ENCODE data around the gene HMG20A. TPM values are rescaled to one million over a fixed set of nuclear protein-coding genes. Genes with fewer than 3 reads are reported as not detected.
A peak's percentile ranks its signal among the peaks of the same experiment; 100 is the strongest.
"Not testable (repeated sequence)": the region's sequence is repeated elsewhere in the genome, so short reads cannot be mapped to it uniquely, and the experiment has no call there.

The HMG20A gene
- total and polyA plus RNA-seq, 2 experiments from 2014 or later = 40.0 to 45.6 TPM

DNA sequence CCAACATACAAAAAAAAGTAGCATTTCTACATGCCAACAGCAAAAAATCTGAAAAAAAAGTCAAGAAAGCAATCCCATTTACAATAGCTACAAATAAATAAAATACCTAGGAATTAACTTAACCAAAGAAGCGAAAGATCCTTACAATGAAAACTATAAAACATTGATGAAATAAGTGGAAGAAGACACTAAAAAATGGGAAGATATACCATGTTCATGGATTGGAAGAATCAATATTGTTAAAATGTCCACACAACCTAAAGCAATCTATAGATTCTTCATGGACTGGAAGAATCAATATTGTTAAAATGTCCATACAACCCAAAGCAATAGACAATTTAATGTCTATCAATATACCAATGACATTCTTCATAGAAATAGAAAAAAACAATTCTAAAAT is 21.8 kb upstream of the HMG20A start:
- no peak for DNase-seq (ENCODE audit: low read depth in 1 of 2, low spot score in 1 of 2)
- no peaks in the 10 kb centered on the region for H3K27me3 ChIP-seq
- no peak overlapping the region for H3K4me3 ChIP-seq
- no peak overlapping the region for H3K27ac ChIP-seq
- no peaks in the 10 kb centered on the region for H3K36me3 ChIP-seq
- TF ChIP-seq, protein P1, sequence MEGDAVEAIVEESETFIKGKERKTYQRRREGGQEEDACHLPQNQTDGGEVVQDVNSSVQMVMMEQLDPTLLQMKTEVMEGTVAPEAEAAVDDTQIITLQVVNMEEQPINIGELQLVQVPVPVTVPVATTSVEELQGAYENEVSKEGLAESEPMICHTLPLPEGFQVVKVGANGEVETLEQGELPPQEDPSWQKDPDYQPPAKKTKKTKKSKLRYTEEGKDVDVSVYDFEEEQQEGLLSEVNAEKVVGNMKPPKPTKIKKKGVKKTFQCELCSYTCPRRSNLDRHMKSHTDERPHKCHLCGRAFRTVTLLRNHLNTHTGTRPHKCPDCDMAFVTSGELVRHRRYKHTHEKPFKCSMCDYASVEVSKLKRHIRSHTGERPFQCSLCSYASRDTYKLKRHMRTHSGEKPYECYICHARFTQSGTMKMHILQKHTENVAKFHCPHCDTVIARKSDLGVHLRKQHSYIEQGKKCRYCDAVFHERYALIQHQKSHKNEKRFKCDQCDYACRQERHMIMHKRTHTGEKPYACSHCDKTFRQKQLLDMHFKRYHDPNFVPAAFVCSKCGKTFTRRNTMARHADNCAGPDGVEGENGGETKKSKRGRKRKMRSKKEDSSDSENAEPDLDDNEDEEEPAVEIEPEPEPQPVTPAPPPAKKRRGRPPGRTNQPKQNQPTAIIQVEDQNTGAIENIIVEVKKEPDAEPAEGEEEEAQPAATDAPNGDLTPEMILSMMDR (IDR thresholded peaks at IDR 0.05; ENCODE audit: low read depth, low read length) = no peak
- no peaks in the 10 kb centered on the region for H3K4me1 ChIP-seq (ENCODE audit: low read depth)
- H3K9me3 ChIP-seq (ENCODE audit: low read depth) = no peaks in the 10 kb centered on the region

DNA sequence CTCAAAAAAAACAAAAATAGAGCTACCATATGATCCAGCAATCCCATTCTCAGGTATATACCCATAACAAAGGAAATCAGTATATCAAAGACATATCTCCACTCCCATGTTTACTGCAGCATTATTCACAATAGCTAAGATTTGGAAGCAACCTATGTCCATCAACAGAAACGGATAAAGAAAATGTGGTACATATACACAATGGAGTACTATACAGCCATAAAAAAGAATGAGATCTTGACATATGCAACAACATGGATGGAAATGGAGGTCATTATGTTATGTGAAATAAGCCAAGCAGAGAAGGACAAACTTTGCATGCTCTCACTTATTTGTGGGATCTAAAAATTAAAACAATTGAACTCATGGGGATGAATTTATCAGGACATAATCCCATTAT is 20.4 kb upstream of the HMG20A start:
- Histone ChIP-seq H3K36me3 (no peaks in the 10 kb centered on the region), H3K27ac (no peak overlapping the region), H3K9me3 (ENCODE audit: low read depth) (no peaks in the 10 kb centered on the region), H3K4me3 (no peak overlapping the region), H3K27me3 (no peaks in the 10 kb centered on the region), H3K4me1 (ENCODE audit: low read depth) (no peaks in the 10 kb centered on the region)
- TF ChIP-seq, protein P1 (IDR thresholded peaks at IDR 0.05; ENCODE audit: low read depth, low read length) = no peak
- DNase-seq (ENCODE audit: low read depth in 1 of 2, low spot score in 1 of 2) = no peak

DNA sequence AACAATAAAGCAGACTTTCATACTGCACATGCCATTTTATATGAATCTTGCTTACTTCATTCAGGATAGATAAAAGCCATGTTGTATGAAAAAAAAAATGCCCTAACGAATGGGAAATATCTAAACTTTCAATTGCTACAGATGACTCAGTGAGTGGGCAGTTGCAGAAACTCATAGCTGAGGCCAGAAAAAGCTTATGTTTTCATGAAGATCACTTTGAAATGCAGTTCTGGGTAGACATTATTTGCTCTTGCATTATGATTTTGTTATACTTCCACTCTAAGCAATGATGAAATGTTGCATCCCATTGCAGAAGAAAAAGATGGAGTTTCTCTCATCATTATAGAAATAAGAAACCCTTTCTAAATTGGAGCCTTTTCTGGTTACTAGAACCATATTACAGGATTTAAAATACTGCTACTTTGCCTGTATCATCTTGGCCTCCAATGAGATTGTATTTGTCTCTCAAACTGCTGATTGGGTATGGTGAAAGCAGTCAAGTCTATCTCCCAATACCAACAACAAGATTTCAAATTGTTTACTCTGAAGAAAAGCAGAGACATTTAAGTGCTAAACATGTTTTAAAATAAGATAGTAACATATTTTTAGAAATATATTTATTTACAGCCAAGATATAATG is 17.8 kb upstream of the HMG20A start:
- H3K27ac ChIP-seq = no peak overlapping the region
- TF ChIP-seq, protein P1 (IDR thresholded peaks at IDR 0.05; ENCODE audit: low read depth, low read length) = no peak
- no peak overlapping the region for H3K4me3 ChIP-seq
- DNase-seq (ENCODE audit: low read depth in 1 of 2, low spot score in 1 of 2) = peak in 1 of 2 donors; percentile 82
- H3K27me3 ChIP-seq = no peaks in the 10 kb centered on the region
- H3K9me3 ChIP-seq (ENCODE audit: low read depth) = no peaks in the 10 kb centered on the region
- no peaks in the 10 kb centered on the region for H3K36me3 ChIP-seq
- H3K4me1 ChIP-seq (ENCODE audit: low read depth) = no peaks in the 10 kb centered on the region

GRCh38 chr15:77406173-77406759 is 14.4 kb upstream of the HMG20A start:
- H3K36me3 ChIP-seq; H3K4me1 ChIP-seq (ENCODE audit: low read depth); H3K4me3 ChIP-seq; DNase-seq (ENCODE audit: low read depth in 1 of 2, low spot score in 1 of 2); H3K27me3 ChIP-seq; H3K27ac ChIP-seq; H3K9me3 ChIP-seq (ENCODE audit: low read depth): not testable (repeated sequence)

DNA sequence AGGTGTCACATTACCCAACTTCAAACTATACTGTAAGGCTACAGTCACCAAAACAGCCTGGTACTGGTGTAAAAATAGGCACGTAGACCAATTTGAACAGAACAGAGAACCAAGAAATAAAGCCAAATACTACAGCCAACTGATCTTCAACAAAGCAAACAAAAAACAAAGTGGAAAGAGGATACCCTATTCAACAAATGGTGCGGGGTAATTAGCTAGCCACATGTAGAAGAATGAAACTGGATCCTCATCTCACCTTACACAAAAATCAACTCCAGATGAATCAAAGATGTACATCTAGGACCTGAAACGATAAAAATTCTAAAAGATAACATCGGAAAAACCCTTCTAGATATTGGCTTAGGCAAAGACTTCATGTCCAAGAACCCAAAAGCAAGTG is 13.8 kb upstream of the HMG20A start:
- Histone ChIP-seq H3K4me3 (no peak overlapping the region), H3K9me3 (ENCODE audit: low read depth) (no peaks in the 10 kb centered on the region), H3K27ac (no peak overlapping the region), H3K4me1 (ENCODE audit: low read depth) (peaks cover 3% of the 10 kb centered on the region), H3K36me3 (no peaks in the 10 kb centered on the region), H3K27me3 (no peaks in the 10 kb centered on the region)
- TF ChIP-seq, protein P1 (IDR thresholded peaks at IDR 0.05; ENCODE audit: low read depth, low read length) = no peak
- DNase-seq (ENCODE audit: low read depth in 1 of 2, low spot score in 1 of 2) = no peak

Measured in cardiac muscle cell (in vitro differentiated cells and primary cell).